WTC11 (cell line): ENCODE results near the gene TXNRD2. TPM values are rescaled to one million over a fixed set of nuclear protein-coding genes. Genes with fewer than 3 reads are reported as not detected.
A peak's percentile ranks its signal among the peaks of the same experiment; 100 is the strongest.

ENCODE experiments used
- ATAC-seq: fragments of 200-7000 bp; cut with Tn5 transposase; 2 replicates; pipeline ENCODE4 v1.10.0; 2021; ENCODE audit warnings: mild to moderate bottlenecking, moderate library complexity
- CTCF ChIA-PET: fragments of 300-600 bp; sonication (Branson Sonifier 250); formaldehyde crosslinking; loops from one replicate; lab custom pipeline; 2021; ENCODE audit warnings: antibody characterized with exemption; lab: Charles Lee
- POLR2A ChIA-PET: fragments of 350-600 bp; sonication (Branson Sonifier 250); formaldehyde crosslinking; loops from one replicate; lab custom pipeline; 2021; ENCODE audit warnings: antibody characterized with exemption; lab: Charles Lee
- DNase-seq: peaks from one replicate; pipeline ENCODE4 v3.0.0; 2021; ENCODE audit warnings: low spot score
- H3K27ac Mint-ChIP-seq: 2 replicates; pipeline ENCODE4 v1.8.0; 2021; ENCODE audit warnings: mixed read lengths
- H3K27me3 Mint-ChIP-seq: 2 replicates; pipeline ENCODE4 v1.8.0; 2021; ENCODE audit warnings: low read depth, mild to moderate bottlenecking, moderate library complexity, mixed read lengths
- H3K36me3 Mint-ChIP-seq: 2 replicates; pipeline ENCODE4 v1.8.0; 2021; ENCODE audit warnings: mixed read lengths
- H3K4me1 Mint-ChIP-seq: 2 replicates; pipeline ENCODE4 v1.8.0; 2022; ENCODE audit warnings: mixed read lengths
- H3K4me3 Mint-ChIP-seq: 2 replicates; pipeline ENCODE4 v1.8.0; 2021; ENCODE audit warnings: mild to moderate bottlenecking, moderate library complexity, mixed read lengths
- H3K9me3 Mint-ChIP-seq: 2 replicates; pipeline ENCODE4 v1.8.0; 2021; ENCODE audit warnings: mixed read lengths
- AFF4 ChIP-seq: sonication (generic); formaldehyde crosslinking; IDR thresholded peaks from 2 replicates; pipeline ENCODE4 v1.8.1; 2023; ENCODE audit warnings: mild to moderate bottlenecking, missing genetic modification reagents, borderline replicate concordance
- FOXK1 ChIP-seq: sonication (generic); formaldehyde crosslinking; IDR thresholded peaks from 2 replicates; pipeline ENCODE4 v1.8.0; 2022; ENCODE audit warnings: mild to moderate bottlenecking, moderate library complexity, missing genetic modification reagents
- FOXP1 ChIP-seq: sonication (generic); formaldehyde crosslinking; IDR thresholded peaks from 2 replicates; pipeline ENCODE4 v1.8.0; 2022; ENCODE audit warnings: missing genetic modification reagents, mild to moderate bottlenecking, moderate library complexity, borderline replicate concordance
- GABPB1 ChIP-seq: sonication (generic); formaldehyde crosslinking; IDR thresholded peaks from 2 replicates; pipeline ENCODE4 v1.8.1; 2023; ENCODE audit warnings: mild to moderate bottlenecking, missing genetic modification reagents
- GRHL2 ChIP-seq: fragments of 250-450 bp; sonication (Bioruptor Pico); IDR thresholded peaks from 2 replicates; pipeline ENCODE4 v1.8.0; 2022; ENCODE audit warnings: mild to moderate bottlenecking, moderate library complexity; ENCODE audit not compliant: insufficient replicate concordance, severe bottlenecking
- JAZF1 ChIP-seq: fragments of 250-450 bp; sonication (Bioruptor Pico); IDR thresholded peaks from 2 replicates; pipeline ENCODE4 v1.9.0; 2021; ENCODE audit warnings: moderate library complexity, mild to moderate bottlenecking, inconsistent platforms
- JUN ChIP-seq: sonication (generic); formaldehyde crosslinking; IDR thresholded peaks from 2 replicates; pipeline ENCODE4 v1.8.0; 2023; ENCODE audit warnings: mild to moderate bottlenecking, missing genetic modification reagents
- MXD4 ChIP-seq: fragments of 250-450 bp; sonication (Bioruptor Pico); IDR thresholded peaks from 2 replicates; pipeline ENCODE4 v1.8.0; 2021; ENCODE audit warnings: mild to moderate bottlenecking, moderate library complexity, borderline replicate concordance
- MYBL2 ChIP-seq: sonication (generic); formaldehyde crosslinking; IDR thresholded peaks from 2 replicates; pipeline ENCODE4 v1.8.1; 2023; ENCODE audit warnings: mild to moderate bottlenecking, moderate library complexity, missing genetic modification reagents
- SMAD3 ChIP-seq: sonication (generic); formaldehyde crosslinking; IDR thresholded peaks from 2 replicates; pipeline ENCODE4 v1.8.0; 2022; ENCODE audit warnings: missing genetic modification reagents, mild to moderate bottlenecking, borderline replicate concordance
- SP1 ChIP-seq: sonication (generic); formaldehyde crosslinking; conservative IDR thresholded peaks from 2 replicates; pipeline ENCODE4 v1.8.1; 2022; ENCODE audit warnings: missing genetic modification reagents
- STAT6 ChIP-seq: sonication (generic); formaldehyde crosslinking; conservative IDR thresholded peaks from 2 replicates; pipeline ENCODE4 v1.8.1; 2023; ENCODE audit warnings: mild to moderate bottlenecking, low read depth, missing genetic modification reagents, moderate library complexity
- TP53 ChIP-seq: sonication (generic); formaldehyde crosslinking; IDR thresholded peaks from 2 replicates; pipeline ENCODE4 v1.8.1; 2023; ENCODE audit warnings: mild to moderate bottlenecking, missing genetic modification reagents
- USF1 ChIP-seq: sonication (generic); formaldehyde crosslinking; IDR thresholded peaks from 2 replicates; pipeline ENCODE4 v1.8.0; 2022; ENCODE audit warnings: mild to moderate bottlenecking, missing genetic modification reagents
- ZBTB21 ChIP-seq: sonication (generic); formaldehyde crosslinking; IDR thresholded peaks from 2 replicates; pipeline ENCODE4 v1.8.1; 2023; ENCODE audit warnings: mild to moderate bottlenecking, missing genetic modification reagents, borderline replicate concordance
- ZNF281 ChIP-seq: sonication (generic); formaldehyde crosslinking; IDR thresholded peaks from 2 replicates; pipeline ENCODE4 v1.8.0; 2023; ENCODE audit warnings: mild to moderate bottlenecking, missing genetic modification reagents
- ZNF317 ChIP-seq: sonication (generic); formaldehyde crosslinking; IDR thresholded peaks from 2 replicates; pipeline ENCODE4 v1.8.1; 2023; ENCODE audit warnings: low read depth, mild to moderate bottlenecking, moderate library complexity, missing genetic modification reagents, borderline replicate concordance
- ZNF423 ChIP-seq: fragments of 250-450 bp; sonication (Bioruptor Pico); IDR thresholded peaks from 2 replicates; pipeline ENCODE4 v2.1.2; 2022; ENCODE audit warnings: mild to moderate bottlenecking, moderate library complexity
- total RNA-seq: library from RNA; stranded (reverse); gene quantifications from 3 replicates; pipeline ENCODE4 v1.2.3, GENCODE V29; 2021

TXNRD2 gene
- total RNA-seq, 1 experiment from 2014 or later = 15.9 TPM

- TF ChIP-seq SP1 (CRISPR knock-in tag) (no peak), USF1 (CRISPR knock-in tag) (no peak), GRHL2 (CRISPR knock-in tag) (no peak), AFF4 (CRISPR knock-in tag) (no peak), FOXP1 (CRISPR knock-in tag) (no peak)
These were observed 99.1 kb downstream of the TXNRD2 start (continued) for GRCh38 chr22:19842393-19843106.

GRCh38 chr22:19841641-19842392 lies 99.8 kb downstream of the TXNRD2 start:
- DNase-seq = no peak
- no peaks in the 10 kb centered on the region for H3K27me3 Mint-ChIP-seq
- ChIA-PET POLR2A (no interaction called here), CTCF (interaction anchor here (0.7 to 1.0 kb wide), 4 partner anchors 13 to 111 kb away, joined by 3 to 6 read pairs (median 4); partner anchors contain the start of genes GNB1L and RTL10)
- H3K9me3 Mint-ChIP-seq = no peaks in the 10 kb centered on the region
- peak overlapping the region; percentile 34; the same call in 1 of the 2 replicates for H3K27ac Mint-ChIP-seq
- peaks cover 9% of the 10 kb centered on the region for H3K4me1 Mint-ChIP-seq
- ATAC-seq = no peak
- no peaks in the 10 kb centered on the region for H3K36me3 Mint-ChIP-seq
- no peak overlapping the region for H3K4me3 Mint-ChIP-seq
- TF ChIP-seq SMAD3 (no peak), MXD4 (CRISPR knock-in tag) (no peak), AFF4 (CRISPR knock-in tag) (no peak), JUN (CRISPR knock-in tag) (no peak), FOXK1 (no peak), TP53 (CRISPR knock-in tag) (no peak), ZNF423 (CRISPR knock-in tag) (no peak), ZNF281 (CRISPR knock-in tag) (no peak), JAZF1 (no peak), ZNF317 (no peak), STAT6 (CRISPR knock-in tag) (no peak), GABPB1 (no peak), ZBTB21 (no peak), MYBL2 (CRISPR knock-in tag) (no peak)
